Fibroblast of lung (primary cell): ENCODE measurements around the gene NAA30. TPM values are rescaled to one million over a fixed set of nuclear protein-coding genes. Genes with fewer than 3 reads are reported as not detected.

Experiments used
- DNase-seq, 2 donors: peaks; one replicate each; pipeline versions ENCODE4 v3.0.0 to v3.0.0-alpha.2; 2010; ENCODE audit warnings: low read depth in 2 of 2
- H2AFZ ChIP-seq: 2 replicates; pipeline ENCODE4 v1.5.1; 2012; ENCODE audit warnings: low read length, control low read depth, inconsistent platforms
- H3K27ac ChIP-seq: 2 replicates; pipeline ENCODE4 v1.5.1; 2011; ENCODE audit warnings: low read length, control low read depth; ENCODE audit not compliant: insufficient read depth
- H3K27me3 ChIP-seq: 2 replicates; pipeline ENCODE4 v1.5.1; 2011; ENCODE audit warnings: mild to moderate bottlenecking, low read length; ENCODE audit not compliant: control insufficient read depth, insufficient read depth
- H3K36me3 ChIP-seq: 2 replicates; pipeline ENCODE4 v1.5.1; 2011; ENCODE audit warnings: low read length; ENCODE audit not compliant: control insufficient read depth, insufficient read depth
- H3K4me1 ChIP-seq: 2 replicates; pipeline ENCODE4 v1.5.1; 2011; ENCODE audit warnings: low read length; ENCODE audit not compliant: control insufficient read depth, insufficient read depth; ENCODE audit errors: extremely low read depth
- H3K4me2 ChIP-seq: 2 replicates; pipeline ENCODE4 v1.5.1; 2011; ENCODE audit warnings: low read length, control low read depth; ENCODE audit not compliant: insufficient read depth; ENCODE audit errors: extremely low read depth
- H3K4me3 ChIP-seq, 4 experiments: fragments of 200-600 bp in 1 of 4; sonication (generic) in 1 of 4; replicated peaks in 1 of 4; 2 replicates each; pipeline ENCODE4 v1.5.1; 2011 to 2016; ENCODE audit warnings: low read length in 4 of 4, low read depth in 3 of 4, mild to moderate bottlenecking in 3 of 4, control low read depth in 2 of 4, inconsistent platforms in 1 of 4, mixed read lengths in 1 of 4; ENCODE audit not compliant: insufficient read depth in 1 of 4; ENCODE audit errors: control extremely low read depth in 1 of 4
- H3K79me2 ChIP-seq: 2 replicates; pipeline ENCODE4 v1.5.1; 2012; ENCODE audit warnings: mild to moderate bottlenecking, low read length, inconsistent platforms; ENCODE audit not compliant: control insufficient read depth, insufficient read depth
- H3K9ac ChIP-seq: 2 replicates; pipeline ENCODE4 v1.5.1; 2011; ENCODE audit warnings: mild to moderate bottlenecking, low read length, control low read depth; ENCODE audit not compliant: insufficient read depth
- H3K9me3 ChIP-seq: 2 replicates; pipeline ENCODE4 v1.5.1; 2012; ENCODE audit warnings: low read depth, low read length; ENCODE audit not compliant: control insufficient read depth, insufficient read depth
- H4K20me1 ChIP-seq: 2 replicates; pipeline ENCODE4 v1.5.1; 2011; ENCODE audit warnings: low read length; ENCODE audit not compliant: control insufficient read depth, insufficient read depth; ENCODE audit errors: extremely low read depth
- EZH2 ChIP-seq: IDR thresholded peaks from 2 replicates; pipeline ENCODE4 v1.5.1; 2012; ENCODE audit warnings: low read length, control low read depth, mild to moderate bottlenecking; ENCODE audit errors: missing control alignments
- polyA plus RNA-seq, 2 donors: library from polyadenylated mRNA; depleted of rRNA in 1 of 2; stranded (reverse) in 1 of 2; unstranded in 1 of 2; fragments of >200 nt; gene quantifications; 2 replicates each; pipeline ENCODE4 v1.2.1, GENCODE V29; 2011 to 2012; ENCODE audit warnings: missing spikeins in 1 of 2
- total RNA-seq: library from RNA; depleted of rRNA; stranded (reverse); fragments of >200 nt; gene quantifications from 2 replicates; pipeline ENCODE4 v1.2.1, GENCODE V29; 2014
- TF ChIP-seq, protein P1 (sequence below), 2 donors: IDR thresholded peaks in 1 of 2; conservative IDR thresholded peaks in 1 of 2; 1 replicate in 1 of 2; 2 replicates in 1 of 2; pipeline ENCODE4 v1.5.1; 2011 to 2012; ENCODE audit warnings: low read length in 2 of 2, control low read depth in 1 of 2, inconsistent platforms in 1 of 2, low read depth in 1 of 2, mild to moderate bottlenecking in 1 of 2

The NAA30 gene
- total and polyA plus RNA-seq, 2 donors (not counting 1 experiment from before 2014, with no cell fraction given), result 13.8 to 15.2 TPM

DNA sequence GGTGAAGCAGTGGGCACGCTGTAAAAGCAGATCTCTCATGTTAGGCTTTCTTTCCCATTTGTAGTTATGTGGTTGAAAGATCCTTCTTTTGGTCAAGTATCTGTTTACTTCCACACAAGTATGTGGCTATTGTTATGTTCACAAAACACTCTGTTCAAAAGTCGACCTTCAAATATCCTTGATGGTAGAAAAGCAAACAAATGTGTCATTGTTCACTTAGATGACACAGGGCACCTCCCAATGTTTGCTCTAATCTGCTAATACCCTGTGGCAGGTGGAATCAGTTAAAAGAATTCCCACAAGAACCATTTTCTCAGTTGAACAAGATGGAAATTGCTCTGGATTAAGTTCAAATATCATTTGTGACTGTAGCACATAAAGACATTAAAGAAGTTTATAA, 43.6 kb upstream of the NAA30 start:
- no peak for DNase-seq

DNA sequence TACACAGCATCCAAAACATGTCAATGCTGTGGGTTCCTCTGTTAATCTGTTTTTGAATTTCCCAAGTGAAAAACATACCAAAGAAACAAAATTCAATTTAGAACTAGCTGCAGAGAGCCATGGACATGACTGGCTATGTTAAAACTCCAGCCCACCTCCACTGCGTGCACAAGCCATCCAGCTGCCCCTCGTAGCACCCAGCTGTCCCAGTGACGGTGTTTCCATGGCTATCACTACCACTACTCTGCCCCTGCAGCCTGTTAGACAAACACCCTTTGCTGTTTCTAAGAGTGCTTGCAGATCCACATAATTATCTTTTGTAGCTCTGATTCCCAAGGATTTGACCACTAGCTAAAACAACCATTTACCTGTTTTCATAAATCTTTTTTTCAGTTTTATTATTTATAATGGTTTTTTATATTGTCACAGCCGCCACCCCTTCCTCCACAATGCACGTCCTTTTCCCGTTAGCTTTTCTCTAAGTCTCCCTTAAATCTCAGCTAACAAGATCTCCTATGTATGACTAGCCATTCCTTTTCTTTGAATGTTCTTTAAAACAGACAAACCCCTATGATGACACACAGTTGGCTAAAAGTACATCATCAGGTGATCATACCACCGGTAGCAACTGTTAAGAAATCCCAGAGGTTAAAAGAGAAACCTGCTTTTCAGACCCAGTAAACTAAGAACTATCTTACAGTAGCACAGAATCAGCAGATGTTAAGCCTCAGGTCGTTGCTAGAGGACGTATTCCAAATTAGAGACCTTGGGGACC, 37.8 kb upstream of the NAA30 start:
- Histone ChIP-seq H3K4me3 (no peak overlapping the region), H3K9ac (no peak overlapping the region), H3K27me3 (peaks cover 2% of the 10 kb centered on the region), H3K4me1 (peaks cover 3% of the 10 kb centered on the region), H3K9me3 (no peaks in the 10 kb centered on the region), H3K4me2 (no peak overlapping the region), H2AFZ (no peak overlapping the region), H3K27ac (no peak overlapping the region), H3K36me3 (no peaks in the 10 kb centered on the region), H4K20me1 (no peaks in the 10 kb centered on the region), H3K79me2 (no peaks in the 10 kb centered on the region)
- TF ChIP-seq, protein P1, sequence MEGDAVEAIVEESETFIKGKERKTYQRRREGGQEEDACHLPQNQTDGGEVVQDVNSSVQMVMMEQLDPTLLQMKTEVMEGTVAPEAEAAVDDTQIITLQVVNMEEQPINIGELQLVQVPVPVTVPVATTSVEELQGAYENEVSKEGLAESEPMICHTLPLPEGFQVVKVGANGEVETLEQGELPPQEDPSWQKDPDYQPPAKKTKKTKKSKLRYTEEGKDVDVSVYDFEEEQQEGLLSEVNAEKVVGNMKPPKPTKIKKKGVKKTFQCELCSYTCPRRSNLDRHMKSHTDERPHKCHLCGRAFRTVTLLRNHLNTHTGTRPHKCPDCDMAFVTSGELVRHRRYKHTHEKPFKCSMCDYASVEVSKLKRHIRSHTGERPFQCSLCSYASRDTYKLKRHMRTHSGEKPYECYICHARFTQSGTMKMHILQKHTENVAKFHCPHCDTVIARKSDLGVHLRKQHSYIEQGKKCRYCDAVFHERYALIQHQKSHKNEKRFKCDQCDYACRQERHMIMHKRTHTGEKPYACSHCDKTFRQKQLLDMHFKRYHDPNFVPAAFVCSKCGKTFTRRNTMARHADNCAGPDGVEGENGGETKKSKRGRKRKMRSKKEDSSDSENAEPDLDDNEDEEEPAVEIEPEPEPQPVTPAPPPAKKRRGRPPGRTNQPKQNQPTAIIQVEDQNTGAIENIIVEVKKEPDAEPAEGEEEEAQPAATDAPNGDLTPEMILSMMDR (conservative IDR thresholded peaks at IDR 0.05 in 1 of 2, IDR thresholded peaks at IDR 0.05 in 1 of 2; ENCODE audit: low read depth in 1 of 2, low read length in 2 of 2), result no peak
- TF ChIP-seq EZH2, result no peak
- DNase-seq, result no peak

More for the DNA sequence above, 43.6 kb upstream of the NAA30 start:
- Histone ChIP-seq H3K27me3 (no peaks in the 10 kb centered on the region), H2AFZ (no peak overlapping the region), H3K4me3 (no peak overlapping the region), H3K9me3 (no peaks in the 10 kb centered on the region), H3K9ac (no peak overlapping the region), H3K27ac (no peak overlapping the region), H4K20me1 (no peaks in the 10 kb centered on the region), H3K4me1 (peaks cover 3% of the 10 kb centered on the region), H3K4me2 (no peak overlapping the region), H3K79me2 (no peaks in the 10 kb centered on the region), H3K36me3 (no peaks in the 10 kb centered on the region)
- TF ChIP-seq EZH2, result no peak
- TF ChIP-seq, protein P1 (conservative IDR thresholded peaks at IDR 0.05 in 1 of 2, IDR thresholded peaks at IDR 0.05 in 1 of 2; ENCODE audit: low read depth in 1 of 2, low read length in 2 of 2), result no peak

DNA sequence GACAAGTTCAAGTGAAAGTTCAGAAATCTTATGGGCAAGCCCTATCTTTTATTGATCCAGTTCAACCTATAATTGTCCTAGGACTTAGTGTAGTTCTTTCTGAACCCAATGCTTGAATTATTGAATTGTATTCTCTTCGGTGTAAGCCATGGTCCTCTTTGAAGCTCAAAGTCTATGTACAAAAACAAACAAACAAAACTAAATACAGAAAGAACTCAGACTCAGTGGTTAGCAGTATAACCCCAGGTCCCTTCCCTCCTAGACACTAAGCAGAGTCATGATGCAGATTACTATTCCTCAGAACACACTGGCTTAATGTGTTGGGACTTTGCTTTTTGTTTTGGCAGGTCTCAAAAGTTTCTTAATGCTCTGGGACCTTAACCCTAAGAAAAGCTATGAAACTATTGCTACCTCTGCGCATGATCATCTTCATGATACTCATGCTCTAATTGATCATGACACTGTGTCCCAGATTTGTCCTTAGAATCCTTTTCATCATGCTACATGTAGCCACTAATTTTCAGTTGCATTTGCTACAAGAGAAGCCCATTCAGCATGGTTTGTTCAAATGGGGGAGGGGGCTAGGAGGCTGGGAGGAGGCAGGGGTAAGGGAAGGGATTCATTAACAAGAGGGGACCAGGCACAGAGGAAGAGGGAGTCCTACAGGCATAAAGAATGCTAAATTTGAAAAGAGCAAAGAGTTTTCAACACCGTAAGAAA, 35.1 kb upstream of the NAA30 start:
- Histone ChIP-seq H3K4me3 (no peak overlapping the region), H2AFZ (no peak overlapping the region), H3K36me3 (no peaks in the 10 kb centered on the region), H3K27ac (no peak overlapping the region), H3K9me3 (no peaks in the 10 kb centered on the region), H4K20me1 (no peaks in the 10 kb centered on the region), H3K4me1 (no peaks in the 10 kb centered on the region), H3K27me3 (peaks cover 3% of the 10 kb centered on the region), H3K79me2 (no peaks in the 10 kb centered on the region), H3K4me2 (no peak overlapping the region), H3K9ac (no peak overlapping the region)
- DNase-seq, result no peak
- TF ChIP-seq EZH2, result no peak
- TF ChIP-seq, protein P1 (conservative IDR thresholded peaks at IDR 0.05 in 1 of 2, IDR thresholded peaks at IDR 0.05 in 1 of 2; ENCODE audit: low read depth in 1 of 2, low read length in 2 of 2), result no peak
